Measurements from ENCODE around the gene CDKAL1. TPM values are rescaled to one million over a fixed set of nuclear protein-coding genes. Genes with fewer than 3 reads are reported as not detected.

CDKAL1 gene
- total and polyA plus RNA-seq, 9 of the 15 experiments (the other 6 are each of a cell fraction or from before 2014, with no cell fraction given), result 11.2 to 36.3 (median 20.1) TPM

DNA sequence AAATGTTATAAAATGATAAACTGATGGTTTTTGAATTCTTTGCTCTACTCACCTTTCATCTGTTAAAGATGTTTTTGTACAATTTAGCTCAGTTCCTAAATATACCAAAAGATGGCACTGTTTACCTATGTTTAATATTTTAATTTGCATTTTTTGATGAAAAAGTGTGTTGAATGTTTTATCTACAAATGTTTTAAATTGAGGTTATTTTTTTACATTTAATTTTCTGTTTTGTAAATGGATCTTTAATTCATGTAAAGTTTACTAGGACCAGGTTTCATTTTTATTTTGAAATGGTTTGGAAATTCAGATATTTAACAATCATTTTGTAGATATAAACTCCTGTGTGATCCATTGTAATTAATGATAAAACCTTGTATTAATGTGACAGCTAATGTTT lies 30.0 kb downstream of the CDKAL1 start (continued):
- TF ChIP-seq RCOR1 (IDR thresholded peaks at IDR 0.05; ENCODE audit: borderline replicate concordance in 1 of 2, low read depth in 2 of 2, low read length in 2 of 2), result no peak
- TF ChIP-seq EZH2 (IDR thresholded peaks at IDR 0.05; ENCODE audit: borderline replicate concordance, low read depth, low read length), result no peak
- no peak for TF ChIP-seq PTRF (tag; IDR thresholded peaks at IDR 0.05)
- no peak for TF ChIP-seq IFI16 (CRISPR knock-in tag; IDR thresholded peaks at IDR 0.05)
- TF ChIP-seq, protein P1, sequence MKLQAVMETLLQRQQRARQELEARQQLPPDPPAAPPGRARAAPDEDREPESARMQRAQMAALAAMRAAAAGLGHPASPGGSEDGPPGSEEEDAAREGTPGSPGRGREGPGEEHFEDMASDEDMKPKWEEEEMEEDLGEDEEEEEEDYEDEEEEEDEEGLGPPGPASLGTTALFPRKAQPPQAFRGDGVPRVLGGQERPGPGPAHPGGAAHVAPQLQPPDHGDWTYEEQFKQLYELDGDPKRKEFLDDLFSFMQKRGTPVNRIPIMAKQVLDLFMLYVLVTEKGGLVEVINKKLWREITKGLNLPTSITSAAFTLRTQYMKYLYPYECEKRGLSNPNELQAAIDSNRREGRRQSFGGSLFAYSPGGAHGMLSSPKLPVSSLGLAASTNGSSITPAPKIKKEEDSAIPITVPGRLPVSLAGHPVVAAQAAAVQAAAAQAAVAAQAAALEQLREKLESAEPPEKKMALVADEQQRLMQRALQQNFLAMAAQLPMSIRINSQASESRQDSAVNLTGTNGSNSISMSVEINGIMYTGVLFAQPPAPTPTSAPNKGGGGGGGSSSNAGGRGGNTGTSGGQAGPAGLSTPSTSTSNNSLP (IDR thresholded peaks at IDR 0.05; ENCODE audit: borderline replicate concordance, low read depth, low read length), result peak; percentile 45; the same call in 1 of the 2 replicates
- no peak for TF ChIP-seq ZNF277 (CRISPR knock-in tag; IDR thresholded peaks at IDR 0.05; ENCODE audit: borderline replicate concordance)
- peak; percentile 43; the same call in 1 of the 2 replicates for TF ChIP-seq REST (IDR thresholded peaks at IDR 0.05; ENCODE audit: borderline replicate concordance)
- no peak for TF ChIP-seq REST (CRISPR knock-in tag; IDR thresholded peaks at IDR 0.05; ENCODE audit: low read depth)
- TF ChIP-seq, protein P2, sequence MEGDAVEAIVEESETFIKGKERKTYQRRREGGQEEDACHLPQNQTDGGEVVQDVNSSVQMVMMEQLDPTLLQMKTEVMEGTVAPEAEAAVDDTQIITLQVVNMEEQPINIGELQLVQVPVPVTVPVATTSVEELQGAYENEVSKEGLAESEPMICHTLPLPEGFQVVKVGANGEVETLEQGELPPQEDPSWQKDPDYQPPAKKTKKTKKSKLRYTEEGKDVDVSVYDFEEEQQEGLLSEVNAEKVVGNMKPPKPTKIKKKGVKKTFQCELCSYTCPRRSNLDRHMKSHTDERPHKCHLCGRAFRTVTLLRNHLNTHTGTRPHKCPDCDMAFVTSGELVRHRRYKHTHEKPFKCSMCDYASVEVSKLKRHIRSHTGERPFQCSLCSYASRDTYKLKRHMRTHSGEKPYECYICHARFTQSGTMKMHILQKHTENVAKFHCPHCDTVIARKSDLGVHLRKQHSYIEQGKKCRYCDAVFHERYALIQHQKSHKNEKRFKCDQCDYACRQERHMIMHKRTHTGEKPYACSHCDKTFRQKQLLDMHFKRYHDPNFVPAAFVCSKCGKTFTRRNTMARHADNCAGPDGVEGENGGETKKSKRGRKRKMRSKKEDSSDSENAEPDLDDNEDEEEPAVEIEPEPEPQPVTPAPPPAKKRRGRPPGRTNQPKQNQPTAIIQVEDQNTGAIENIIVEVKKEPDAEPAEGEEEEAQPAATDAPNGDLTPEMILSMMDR (IDR thresholded peaks at IDR 0.05 in 2 of 3, conservative IDR thresholded peaks at IDR 0.05 in 1 of 3; ENCODE audit: insufficient read depth in 2 of 3, low read depth in 1 of 3, low read length in 3 of 3), result peak in 1 of 3 experiments; percentile 72; a peak in 2 of 6 replicates
- no peak for TF ChIP-seq HDGF (IDR thresholded peaks at IDR 0.05)
- no peak for TF ChIP-seq FOXP1 (CRISPR knock-in tag; IDR thresholded peaks at IDR 0.05)
- TF ChIP-seq ZNF175 (CRISPR knock-in tag; IDR thresholded peaks at IDR 0.05; ENCODE audit: low read depth), result no peak
- TF ChIP-seq FIP1L1 (IDR thresholded peaks at IDR 0.05; ENCODE audit: low read depth, low read length, poor library complexity, severe bottlenecking), result no peak
- TF ChIP-seq CSDE1 (IDR thresholded peaks at IDR 0.05), result no peak
- no peak for TF ChIP-seq TRIM24 (IDR thresholded peaks at IDR 0.05)
- TF ChIP-seq KLF1 (tag; IDR thresholded peaks at IDR 0.05), result no peak

Data from K562 (cell line).